Activated CD8-positive, alpha-beta memory T cell treated with anti-CD3 and anti-CD28 coated beads, Interleukin-2, amount 10 ng/mL, durations not matched to agents 7 days and 5 days (primary cell): ENCODE data around the gene HEY2. TPM values are rescaled to one million over a fixed set of nuclear protein-coding genes. Genes with fewer than 3 reads are reported as not detected.

Experiments used
- ATAC-seq: fragments of 150-1000 bp; cut with Tn5 transposase; one replicate; pipeline ENCODE4 v1.10.0; 2021; ENCODE audit warnings: moderate library complexity
- CTCF ChIA-PET: fragments of 350-600 bp; sonication (Branson Sonifier 250); formaldehyde crosslinking; loops from one replicate; lab custom pipeline; 2021; ENCODE audit warnings: antibody characterized with exemption; lab: Charles Lee
- DNase-seq: peaks from one replicate; pipeline ENCODE4 v3.0.0-alpha.2; 2020
- H3K27ac Mint-ChIP-seq: one replicate; pipeline ENCODE4 v1.8.0; 2021; ENCODE audit warnings: mild to moderate bottlenecking, mixed read lengths
- H3K27me3 Mint-ChIP-seq: one replicate; pipeline ENCODE4 v1.8.0; 2021; ENCODE audit warnings: mixed read lengths
- H3K36me3 Mint-ChIP-seq: one replicate; pipeline ENCODE4 v1.8.0; 2021; ENCODE audit warnings: mild to moderate bottlenecking, mixed read lengths
- H3K4me1 Mint-ChIP-seq: one replicate; pipeline ENCODE4 v1.8.0; 2021; ENCODE audit warnings: mixed read lengths
- H3K4me3 Mint-ChIP-seq: one replicate; pipeline ENCODE4 v1.8.0; 2021; ENCODE audit warnings: mild to moderate bottlenecking, moderate library complexity, mixed read lengths
- H3K9me3 Mint-ChIP-seq: one replicate; pipeline ENCODE4 v1.8.0; 2022; ENCODE audit warnings: low read depth, mixed read lengths
- total RNA-seq, 2 experiments: library from RNA; stranded (reverse); gene quantifications; one replicate each; pipeline ENCODE4 v1.2.3, GENCODE V29; 2021

Gene HEY2
- total RNA-seq, 2 experiments from 2014 or later, result not detected

DNA sequence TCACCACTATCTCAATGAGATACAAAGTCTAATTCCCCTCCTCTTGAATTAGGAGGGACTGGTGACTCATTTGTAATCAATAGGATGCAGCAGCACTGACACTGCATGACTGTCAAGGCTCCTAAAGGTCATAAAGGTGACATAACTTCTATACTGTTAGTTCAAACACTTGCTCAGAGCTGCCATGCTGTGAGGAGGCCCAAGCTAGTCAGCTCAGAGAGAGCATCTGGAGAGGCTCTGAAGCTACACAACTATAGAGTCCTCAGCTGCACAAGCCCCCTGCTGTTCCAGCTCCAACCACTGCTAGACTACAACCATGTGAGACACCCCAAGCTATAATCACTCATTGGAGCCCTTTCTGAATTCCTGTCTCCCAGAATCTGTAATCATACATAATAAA lies 17.0 kb upstream of the HEY2 start:
- Mint-ChIP-seq H3K9me3 (no peaks in the 10 kb centered on the region), H3K4me1 (no peaks in the 10 kb centered on the region), H3K36me3 (no peaks in the 10 kb centered on the region), H3K4me3 (no peak overlapping the region), H3K27ac (no peak overlapping the region), H3K27me3 (peaks cover 46% of the 10 kb centered on the region)
- no peak for DNase-seq
- no peak for ATAC-seq
- CTCF ChIA-PET, result no interaction called here

- CTCF ChIA-PET, result no interaction called here
- no peaks in the 10 kb centered on the region for H3K9me3 Mint-ChIP-seq
- no peak for DNase-seq
- H3K27ac Mint-ChIP-seq, result no peak overlapping the region
- no peak for ATAC-seq
- H3K4me3 Mint-ChIP-seq, result no peak overlapping the region
- peaks cover 44% of the 10 kb centered on the region for H3K27me3 Mint-ChIP-seq
- no peaks in the 10 kb centered on the region for H3K4me1 Mint-ChIP-seq
- H3K36me3 Mint-ChIP-seq, result no peaks in the 10 kb centered on the region
These were observed 15.7 kb upstream of the HEY2 start for GRCh38 chr6:125733516-125734300.

- Mint-ChIP-seq H3K4me1 (no peaks in the 10 kb centered on the region), H3K9me3 (no peaks in the 10 kb centered on the region)
These were observed 11.2 kb upstream of the HEY2 start for GRCh38 chr6:125738276-125738675.

GRCh38 chr6:125739364-125739763 lies 10.1 kb upstream of the HEY2 start:
- H3K36me3 Mint-ChIP-seq, result no peaks in the 10 kb centered on the region
- peaks cover 48% of the 10 kb centered on the region for H3K27me3 Mint-ChIP-seq
- no peaks in the 10 kb centered on the region for H3K4me1 Mint-ChIP-seq
- no peak overlapping the region for H3K27ac Mint-ChIP-seq
- ATAC-seq (no peak), DNase-seq (no peak)
- H3K9me3 Mint-ChIP-seq, result no peaks in the 10 kb centered on the region
- H3K4me3 Mint-ChIP-seq, result no peak overlapping the region
- CTCF ChIA-PET, result no interaction called here

More at GRCh38 chr6:125738276-125738675, 11.2 kb upstream of the HEY2 start:
- peaks cover 49% of the 10 kb centered on the region for H3K27me3 Mint-ChIP-seq
- H3K27ac Mint-ChIP-seq, result no peak overlapping the region
- H3K36me3 Mint-ChIP-seq, result no peaks in the 10 kb centered on the region
- CTCF ChIA-PET, result no interaction called here
- ATAC-seq (no peak), DNase-seq (no peak)
- H3K4me3 Mint-ChIP-seq, result no peak overlapping the region

DNA sequence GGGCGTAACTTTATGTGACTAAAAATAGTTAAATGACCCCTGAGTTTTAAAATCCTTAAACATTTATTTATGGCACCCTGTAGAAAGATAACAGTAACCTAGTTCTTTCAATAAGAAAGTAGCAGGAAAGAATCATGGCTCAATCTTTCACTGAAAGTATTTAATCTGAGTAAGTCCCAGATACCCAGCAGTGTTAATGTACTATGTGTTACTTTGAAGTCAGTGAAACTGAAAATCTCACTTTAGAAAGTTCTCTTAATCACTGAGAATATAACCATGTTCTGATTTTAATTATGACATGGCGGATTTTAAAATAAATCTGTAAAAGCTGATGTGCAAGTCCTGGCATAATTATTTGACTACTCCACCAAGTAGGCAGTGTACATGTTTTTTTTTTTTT lies 8.1 kb upstream of the HEY2 start:
- DNase-seq (no peak), ATAC-seq (no peak)
- H3K4me3 Mint-ChIP-seq, result no peak overlapping the region
- H3K27ac Mint-ChIP-seq, result no peak overlapping the region
- CTCF ChIA-PET, result no interaction called here
- H3K36me3 Mint-ChIP-seq, result no peaks in the 10 kb centered on the region
- H3K4me1 Mint-ChIP-seq, result peaks cover 5% of the 10 kb centered on the region
- peaks cover 52% of the 10 kb centered on the region for H3K27me3 Mint-ChIP-seq
- no peaks in the 10 kb centered on the region for H3K9me3 Mint-ChIP-seq

DNA sequence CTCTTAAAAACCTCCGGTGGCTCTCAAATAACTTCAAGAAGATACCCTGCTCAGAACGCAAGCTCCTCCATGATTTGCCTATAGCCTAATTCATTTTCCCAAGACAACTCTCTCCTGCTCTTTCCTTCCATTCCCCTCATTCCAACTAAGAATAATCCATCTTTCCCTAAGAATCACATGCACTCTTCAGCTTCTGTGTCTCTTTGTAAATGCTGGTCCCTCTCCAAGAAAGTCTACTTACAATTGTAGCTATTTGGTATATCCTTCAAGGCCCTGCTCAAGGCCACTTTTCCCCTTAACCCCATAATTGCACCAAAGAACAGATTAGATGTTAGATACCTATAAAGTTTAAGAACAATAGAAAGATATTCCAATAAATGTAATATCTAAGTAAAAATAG lies 7.4 kb upstream of the HEY2 start:
- peaks cover 57% of the 10 kb centered on the region for H3K27me3 Mint-ChIP-seq
- peaks cover 4% of the 10 kb centered on the region for H3K36me3 Mint-ChIP-seq
- CTCF ChIA-PET, result no interaction called here
- no peak overlapping the region for H3K4me3 Mint-ChIP-seq
- no peaks in the 10 kb centered on the region for H3K9me3 Mint-ChIP-seq
- H3K27ac Mint-ChIP-seq, result no peak overlapping the region
- DNase-seq, result no peak
- H3K4me1 Mint-ChIP-seq, result peaks cover 12% of the 10 kb centered on the region
- no peak for ATAC-seq

- Mint-ChIP-seq H3K36me3 (peaks cover 4% of the 10 kb centered on the region), H3K27ac (no peak overlapping the region), H3K4me3 (no peak overlapping the region), H3K27me3 (peaks cover 59% of the 10 kb centered on the region), H3K4me1 (peaks cover 13% of the 10 kb centered on the region), H3K9me3 (no peaks in the 10 kb centered on the region)
- CTCF ChIA-PET, result no interaction called here
- DNase-seq (no peak), ATAC-seq (no peak)
These were observed 6.8 kb upstream of the HEY2 start for GRCh38 chr6:125742464-125743120.

DNA sequence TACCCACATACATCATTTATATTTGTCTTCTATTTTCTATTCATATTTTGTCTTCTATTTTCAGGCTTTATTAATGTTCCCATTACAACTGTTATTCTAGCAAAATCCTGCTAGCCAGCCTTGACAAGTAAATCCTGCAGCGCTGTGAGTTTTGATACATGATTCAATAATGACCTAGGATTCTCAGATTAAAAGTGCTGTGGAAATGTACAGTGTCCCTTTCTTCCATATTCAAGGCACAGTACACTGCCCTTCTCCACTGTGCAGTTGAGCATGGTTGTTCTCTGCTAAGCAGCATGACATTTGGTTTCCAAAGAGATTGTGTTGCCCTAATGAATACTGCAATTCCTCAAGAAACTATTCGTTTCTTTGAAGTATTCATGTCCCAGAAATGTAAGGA lies 5.8 kb upstream of the HEY2 start:
- no peak overlapping the region for H3K27ac Mint-ChIP-seq
- no peak overlapping the region for H3K4me3 Mint-ChIP-seq
- H3K36me3 Mint-ChIP-seq, result peaks cover 4% of the 10 kb centered on the region
- DNase-seq (no peak), ATAC-seq (no peak)
- H3K27me3 Mint-ChIP-seq, result peaks cover 63% of the 10 kb centered on the region
- H3K9me3 Mint-ChIP-seq, result no peaks in the 10 kb centered on the region
- H3K4me1 Mint-ChIP-seq, result peaks cover 21% of the 10 kb centered on the region
- CTCF ChIA-PET, result interaction anchor here (1.6 kb wide), 1 partner anchor 10 kb away, joined by 4 read pairs; no protein-coding TSS in a partner anchor

DNA sequence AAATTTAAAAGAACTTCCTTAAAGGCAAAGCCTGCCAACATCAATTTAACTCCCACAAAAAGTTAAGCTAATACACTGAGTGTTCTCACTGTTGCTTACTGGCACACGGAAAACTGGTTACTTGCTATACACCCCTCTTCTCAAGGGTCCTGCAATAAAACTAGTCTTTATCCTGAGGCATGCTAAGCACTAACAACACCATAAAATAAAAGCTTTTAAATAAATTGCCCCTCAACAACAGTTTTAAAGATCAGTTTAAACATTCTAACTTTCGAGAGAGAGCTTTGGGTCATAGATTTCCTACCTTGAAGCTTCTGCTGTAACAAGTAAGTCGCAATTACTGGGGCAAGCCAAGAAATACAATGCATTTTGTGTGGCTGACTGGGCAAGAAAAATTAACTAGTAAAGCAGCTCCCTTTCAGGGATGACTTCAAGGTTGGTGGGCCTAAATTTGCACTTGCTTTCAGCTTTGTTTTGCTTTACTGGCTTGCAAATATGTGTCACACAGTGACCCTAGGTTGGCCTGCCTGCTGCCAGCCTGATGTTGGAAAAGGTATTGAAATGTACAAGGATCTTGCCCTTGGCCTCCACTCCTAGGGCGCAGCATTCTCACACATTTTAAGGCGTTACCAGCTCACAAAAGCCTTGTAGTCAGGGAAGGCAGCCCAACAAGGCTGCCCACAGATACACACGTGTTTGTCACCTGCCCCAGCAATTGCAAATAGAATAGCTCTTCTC lies 4.0 kb upstream of the HEY2 start:
- Mint-ChIP-seq H3K4me3 (no peak overlapping the region), H3K4me1 (peaks cover 32% of the 10 kb centered on the region), H3K27ac (no peak overlapping the region), H3K27me3 (peaks cover 71% of the 10 kb centered on the region), H3K36me3 (peaks cover 4% of the 10 kb centered on the region), H3K9me3 (no peaks in the 10 kb centered on the region)
- CTCF ChIA-PET, result interaction anchor here (0.7 to 1.6 kb wide), 6 partner anchors 8 to 1521 kb away, joined by 3 to 5 read pairs (median 4); partner anchors contain the start of genes HDDC2 and RNF146
- ATAC-seq (no peak), DNase-seq (no peak)

GRCh38 chr6:125746019-125746414 lies 3.4 kb upstream of the HEY2 start:
- peaks cover 75% of the 10 kb centered on the region for H3K27me3 Mint-ChIP-seq
- no peaks in the 10 kb centered on the region for H3K9me3 Mint-ChIP-seq
- H3K27ac Mint-ChIP-seq, result no peak overlapping the region
- CTCF ChIA-PET, result interaction anchor here (0.7 to 1.2 kb wide), 3 partner anchors 433 to 1521 kb away, joined by 3 to 4 read pairs (median 3); partner anchors contain the start of gene RNF146
- H3K4me3 Mint-ChIP-seq, result peak overlapping the region; percentile 82
- H3K36me3 Mint-ChIP-seq, result peaks cover 4% of the 10 kb centered on the region
- peaks cover 35% of the 10 kb centered on the region for H3K4me1 Mint-ChIP-seq
- DNase-seq, result no peak
- ATAC-seq, result no peak

DNA sequence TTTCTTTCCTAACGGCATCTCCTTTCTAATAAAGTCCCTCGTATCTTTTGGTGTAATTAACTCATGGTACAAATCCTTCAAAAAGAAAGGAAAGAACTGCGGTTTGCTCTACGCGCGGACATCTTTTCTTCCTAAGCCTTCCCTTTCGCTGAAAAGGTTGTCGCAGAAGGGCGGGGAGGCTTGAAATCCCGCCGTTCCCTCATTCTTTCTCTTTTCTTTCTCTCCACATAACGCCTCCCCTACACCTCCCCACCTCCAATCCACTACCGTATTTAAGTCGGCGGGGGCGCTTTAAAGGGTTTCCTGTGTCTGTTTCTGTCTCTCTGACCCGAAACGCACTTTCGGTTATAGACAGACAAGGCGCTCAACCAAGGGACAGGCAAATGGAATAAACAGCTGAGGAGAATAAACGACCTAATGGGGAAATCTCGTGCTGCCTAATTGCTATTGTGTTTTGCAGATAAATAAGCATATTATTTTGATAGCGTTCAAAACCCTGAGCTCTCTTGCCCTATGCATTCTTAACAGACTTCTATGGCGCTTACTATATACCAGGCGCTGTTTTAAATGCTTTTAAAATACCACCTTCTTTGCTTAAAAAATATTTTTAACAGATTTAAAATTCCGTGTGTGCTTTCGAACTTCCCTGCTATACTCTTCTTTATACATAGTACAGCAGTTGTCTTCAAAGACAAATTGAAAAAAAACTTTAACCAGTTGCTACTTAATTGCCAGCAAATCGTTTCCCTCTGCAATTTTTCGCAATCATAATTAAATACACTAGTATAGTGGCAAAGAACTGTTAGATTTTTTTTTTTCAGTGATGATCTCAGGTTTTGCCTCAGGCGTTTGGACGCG lies 2.5 kb upstream of the HEY2 start:
- peak; percentile 88 for DNase-seq
- CTCF ChIA-PET, result interaction anchor here (1.0 kb wide), 1 partner anchor 445 kb away, joined by 3 read pairs; the partner anchor contains the start of gene HDDC2
- H3K36me3 Mint-ChIP-seq, result peaks cover 4% of the 10 kb centered on the region
- H3K4me3 Mint-ChIP-seq, result peak overlapping the region; percentile 82
- H3K9me3 Mint-ChIP-seq, result no peaks in the 10 kb centered on the region
- ATAC-seq, result peak; percentile 57
- H3K27me3 Mint-ChIP-seq, result peaks cover 79% of the 10 kb centered on the region
- peaks cover 40% of the 10 kb centered on the region for H3K4me1 Mint-ChIP-seq
- peak overlapping the region; percentile 54 for H3K27ac Mint-ChIP-seq

DNA sequence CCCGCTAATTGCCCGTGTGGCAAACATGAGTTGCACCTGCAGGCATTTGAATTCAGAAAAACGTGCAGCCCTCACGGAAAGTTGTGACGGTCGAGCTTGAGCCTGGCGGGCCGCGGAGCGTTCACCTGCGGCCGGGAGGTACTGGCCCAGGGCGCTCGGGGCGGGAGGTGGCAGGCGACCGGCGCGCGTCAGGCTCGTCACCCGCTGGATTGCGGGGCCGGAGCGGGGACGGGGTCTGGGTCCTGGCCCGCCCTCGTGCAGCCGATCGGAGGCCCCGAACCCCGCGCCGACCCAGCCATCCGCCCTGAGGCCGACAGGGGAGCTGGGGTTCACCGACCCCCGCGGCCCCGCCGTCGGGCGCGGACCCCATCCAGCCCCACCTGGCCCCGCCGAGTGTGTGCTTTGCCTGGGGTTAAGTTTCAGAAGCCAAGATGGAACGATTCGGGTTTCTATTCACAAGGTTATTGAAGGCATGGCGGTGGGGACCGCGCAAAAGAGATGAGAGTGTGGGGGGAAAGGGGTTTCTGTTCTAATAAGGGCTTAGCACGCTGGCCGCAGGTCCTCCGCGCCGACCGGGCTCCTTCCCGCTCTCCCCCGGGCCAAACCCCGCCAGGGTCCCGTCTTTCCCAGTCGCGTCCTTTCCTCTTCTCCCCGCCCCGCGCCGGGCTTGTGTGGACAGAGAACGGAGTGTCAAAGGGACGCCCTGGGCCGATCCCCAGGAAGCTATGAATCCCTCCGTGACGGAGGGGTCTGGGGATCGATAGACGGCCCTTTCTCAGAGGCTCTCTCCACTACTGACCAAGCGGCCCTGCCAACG lies 1.6 kb upstream of the HEY2 start:
- Mint-ChIP-seq H3K36me3 (peaks cover 4% of the 10 kb centered on the region), H3K9me3 (no peaks in the 10 kb centered on the region), H3K27ac (no peak overlapping the region), H3K4me3 (peak overlapping the region; percentile 82), H3K4me1 (peaks cover 40% of the 10 kb centered on the region), H3K27me3 (peaks cover 79% of the 10 kb centered on the region)
- CTCF ChIA-PET, result interaction anchor here (0.9 to 1.5 kb wide), 4 partner anchors 208 to 447 kb away, joined by 3 to 4 read pairs (median 3); partner anchors contain the start of gene HDDC2
- peak; percentile 48 for DNase-seq
- ATAC-seq, result peak; percentile 9
